ENCODE results near the gene UNC13D.

DNA sequence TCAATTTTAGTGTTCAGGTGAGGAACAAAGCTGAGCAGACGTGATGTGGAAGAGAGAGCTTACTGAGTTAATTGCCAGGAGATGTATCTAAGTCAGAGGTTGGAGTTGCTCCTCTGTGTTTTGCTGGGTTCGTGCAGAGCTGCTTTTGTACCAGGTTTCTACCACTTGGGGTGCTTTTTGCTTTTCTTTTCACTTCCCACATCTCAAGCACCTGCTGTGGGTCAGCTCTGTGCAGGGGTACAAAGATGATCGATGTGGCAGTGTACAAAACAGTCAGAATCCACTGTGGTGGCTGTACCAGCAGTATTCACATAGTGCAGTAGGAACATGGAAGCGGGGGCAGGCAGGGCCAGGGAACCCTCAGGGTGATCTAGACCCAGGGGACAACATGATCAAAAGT is 44.8 kb downstream of the UNC13D start:
- TF ChIP-seq, protein P1, sequence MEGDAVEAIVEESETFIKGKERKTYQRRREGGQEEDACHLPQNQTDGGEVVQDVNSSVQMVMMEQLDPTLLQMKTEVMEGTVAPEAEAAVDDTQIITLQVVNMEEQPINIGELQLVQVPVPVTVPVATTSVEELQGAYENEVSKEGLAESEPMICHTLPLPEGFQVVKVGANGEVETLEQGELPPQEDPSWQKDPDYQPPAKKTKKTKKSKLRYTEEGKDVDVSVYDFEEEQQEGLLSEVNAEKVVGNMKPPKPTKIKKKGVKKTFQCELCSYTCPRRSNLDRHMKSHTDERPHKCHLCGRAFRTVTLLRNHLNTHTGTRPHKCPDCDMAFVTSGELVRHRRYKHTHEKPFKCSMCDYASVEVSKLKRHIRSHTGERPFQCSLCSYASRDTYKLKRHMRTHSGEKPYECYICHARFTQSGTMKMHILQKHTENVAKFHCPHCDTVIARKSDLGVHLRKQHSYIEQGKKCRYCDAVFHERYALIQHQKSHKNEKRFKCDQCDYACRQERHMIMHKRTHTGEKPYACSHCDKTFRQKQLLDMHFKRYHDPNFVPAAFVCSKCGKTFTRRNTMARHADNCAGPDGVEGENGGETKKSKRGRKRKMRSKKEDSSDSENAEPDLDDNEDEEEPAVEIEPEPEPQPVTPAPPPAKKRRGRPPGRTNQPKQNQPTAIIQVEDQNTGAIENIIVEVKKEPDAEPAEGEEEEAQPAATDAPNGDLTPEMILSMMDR (IDR thresholded peaks at IDR 0.05 in 8 of 11, conservative IDR thresholded peaks at IDR 0.05 in 3 of 11): no peak
- TF ChIP-seq POLR2A (IDR thresholded peaks at IDR 0.05) (no peak), POLR2AphosphoS5 (IDR thresholded peaks at IDR 0.05) (no peak)
